GM20000 (cell line): ENCODE results near the gene FGGY.
A peak's percentile ranks its signal among the peaks of the same experiment; 100 is the strongest.

ENCODE experiments used
- DNase-seq: peaks from one replicate; pipeline ENCODE4 v3.0.0; 2012; ENCODE audit warnings: low spot score
- CTCF ChIP-seq: IDR thresholded peaks from 2 replicates; pipeline ENCODE4 v1.5.1; 2012; ENCODE audit warnings: mild to moderate bottlenecking, control low read depth; ENCODE audit errors: extremely low read depth, missing control alignments

The FGGY gene

GRCh38 chr1:59390307-59390706, 93.4 kb downstream of the FGGY start:
- TF ChIP-seq CTCF: no peak
- DNase-seq: no peak

- peak; percentile 35 for DNase-seq
- TF ChIP-seq CTCF: no peak
These were observed 94.6 kb downstream of the FGGY start for GRCh38 chr1:59391212-59392179.

- TF ChIP-seq CTCF: no peak
- no peak for DNase-seq
These were observed 96.6 kb downstream of the FGGY start for GRCh38 chr1:59393211-59394180.

- DNase-seq: no peak
- TF ChIP-seq CTCF: no peak
These were observed 98.0 kb downstream of the FGGY start for GRCh38 chr1:59394706-59395425.

GRCh38 chr1:59396387-59396786, 99.5 kb downstream of the FGGY start:
- TF ChIP-seq CTCF: no peak

GRCh38 chr1:59397139-59397858, 100.4 kb downstream of the FGGY start:
- TF ChIP-seq CTCF: no peak
- no peak for DNase-seq

More at GRCh38 chr1:59396387-59396786, 99.5 kb downstream of the FGGY start:
- no peak for DNase-seq
